Right lobe of liver (tissue), 6 donors: Measurements from ENCODE around the gene ISX. TPM values are rescaled to one million over a fixed set of nuclear protein-coding genes. Genes with fewer than 3 reads are reported as not detected.
"Not testable (repeated sequence)": the region's sequence is repeated elsewhere in the genome, so short reads cannot be mapped to it uniquely, and the experiment has no call there.

Experiments
- ATAC-seq, 4 donors: fragments of 200-7000 bp; cut with Tn5 transposase; one replicate each; pipeline ENCODE4 v1.9.1; 2020; ENCODE audit warnings: mild to moderate bottlenecking in 4 of 4, moderate library complexity in 4 of 4
- DNase-seq, 3 donors: peaks; one replicate each; pipeline ENCODE4 v3.0.0-alpha.2; 2020
- H3K27ac ChIP-seq, 3 donors: fragments of 200-600 bp; one replicate each; pipeline ENCODE4 v1.8.0; 2022
- H3K27me3 ChIP-seq, 2 donors: fragments of 200-600 bp; one replicate each; pipeline ENCODE4 v1.8.0; 2022
- H3K36me3 ChIP-seq, 4 donors: fragments of 200-600 bp; sonication (generic) in 1 of 4; one replicate each; pipeline versions ENCODE4 v1.5.1 to v1.8.0; 2017 to 2022; ENCODE audit warnings: control low read depth in 1 of 4
- H3K4me1 ChIP-seq, 4 donors: fragments of 200-600 bp; sonication (generic) in 1 of 4; one replicate each; pipeline versions ENCODE4 v1.5.1 to v1.8.0; 2017 to 2022; ENCODE audit warnings: control low read depth in 1 of 4
- H3K4me3 ChIP-seq, 3 donors: fragments of 200-600 bp; one replicate each; pipeline ENCODE4 v1.8.0; 2022
- H3K9me3 ChIP-seq, 4 donors: fragments of 200-600 bp; sonication (generic) in 1 of 4; one replicate each; pipeline versions ENCODE4 v1.5.1 to v1.8.0; 2017 to 2022; ENCODE audit warnings: control low read depth in 1 of 4
- CTCF ChIP-seq, 4 donors: fragments of 200-600 bp in 3 of 4; fragments of 450-650 bp in 1 of 4; IDR thresholded peaks; one replicate each; pipeline versions ENCODE4 v1.5.1 to v1.8.0; 2016 to 2022; ENCODE audit warnings: antibody characterized with exemption in 4 of 4, mild to moderate bottlenecking in 2 of 4
- POLR2A ChIP-seq: fragments of 450-650 bp; IDR thresholded peaks from one replicate; pipeline ENCODE4 v1.6.1; 2017; ENCODE audit warnings: antibody characterized with exemption, mild to moderate bottlenecking
- WGBS: methylation state at CpG from one replicate; pipeline ENCODE4 v1.1.6; 2018; ENCODE audit warnings: low coverage, low lambda C conversion rate; ENCODE audit not compliant: insufficient coverage; ENCODE audit errors: missing lambda C conversion rate; 5-methylcytosine and 5-hydroxymethylcytosine counted together
- intact Hi-C, 2 donors: fragments of 100-400 bp; cut with DNase I; formaldehyde crosslinking; loops; one replicate each; pipeline versions ENCODE4 v1.11.2 to v1.14.1; 2022
- total RNA-seq, 6 experiments: library from RNA; depleted of rRNA in 2 of 6; stranded (reverse); fragments of >200 nt in 2 of 6; fragmentation: NEBNext Ultra II Directional in 3 of 6; extraction: Animal tissue kit (Norgen Biotek cat#: 25700) in 3 of 6; gene quantifications; one replicate each; pipeline versions ENCODE4 v1.1.0 to v1.2.4, GENCODE V29; 2016 to 2023
- donor health status: DM: no; HTN: yes; CAD: no.
- donor health status: DM: no; HTN: no; CAD: no.
- donor health status: DM: no; HTN: no; CAD: no.
- donor health status: DM: no; HTN: yes; CAD: no.
- donor health status: DM: no; HTN: yes; CAD: no.

ISX gene
- total RNA-seq, 6 experiments from 2014 or later: not detected

- H3K27me3 ChIP-seq: no peaks in the 10 kb centered on the region
- H3K9me3 ChIP-seq: no peaks in the 10 kb centered on the region
- no peaks in the 10 kb centered on the region for H3K4me1 ChIP-seq
- TF ChIP-seq POLR2A: no peak
- no peak for TF ChIP-seq CTCF (IDR thresholded peaks at IDR 0.05)
- no peak overlapping the region for H3K27ac ChIP-seq
- H3K4me3 ChIP-seq: no peak overlapping the region
- DNase-seq (no peak), ATAC-seq (no peak)
- WGBS: 57% methylated on average over 1 of the region's 5 CpGs
- H3K36me3 ChIP-seq: no peaks in the 10 kb centered on the region
- intact Hi-C loops: loop anchor here in 1 of 2 donors (10.0 kb wide), 1 partner anchor 607 kb away; no protein-coding TSS in a partner anchor
Observed at GRCh38 chr22:35022291-35022690, 43.7 kb upstream of the ISX start.

- no peaks in the 10 kb centered on the region for H3K9me3 ChIP-seq
- TF ChIP-seq CTCF (IDR thresholded peaks at IDR 0.05): peak; percentile 68 to 94 (median 87)
- TF ChIP-seq POLR2A: no peak
- intact Hi-C loops: loop anchor here in 1 of 2 donors (10.0 kb wide), 1 partner anchor 609 kb away; no protein-coding TSS in a partner anchor
- no peak overlapping the region for H3K27ac ChIP-seq
- no peaks in the 10 kb centered on the region for H3K4me1 ChIP-seq
- no peaks in the 10 kb centered on the region for H3K27me3 ChIP-seq
- DNase-seq: peak; percentile 73 to 74 (median 74)
- 15% methylated on average over 23 of the region's 25 CpGs for WGBS
- no peaks in the 10 kb centered on the region for H3K36me3 ChIP-seq
- H3K4me3 ChIP-seq: no peak overlapping the region
- peak; percentile 65 to 84 (median 74) for ATAC-seq
Observed at GRCh38 chr22:35023692-35024363, 42.1 kb upstream of the ISX start.

- ATAC-seq (peak in 1 of 4 donors; percentile 24), DNase-seq (no peak)
- no peak for TF ChIP-seq POLR2A
- no peak for TF ChIP-seq CTCF (IDR thresholded peaks at IDR 0.05)
- H3K4me1 ChIP-seq: no peaks in the 10 kb centered on the region
- no peak overlapping the region for H3K4me3 ChIP-seq
- no peaks in the 10 kb centered on the region for H3K36me3 ChIP-seq
- no peaks in the 10 kb centered on the region for H3K9me3 ChIP-seq
- H3K27me3 ChIP-seq: no peaks in the 10 kb centered on the region
- no peak overlapping the region for H3K27ac ChIP-seq
- intact Hi-C loops: loop anchor here in 1 of 2 donors (10.0 kb wide), 1 partner anchor 610 kb away; no protein-coding TSS in a partner anchor
- 19% methylated on average over 9 of the region's 16 CpGs for WGBS
Observed at GRCh38 chr22:35024364-35024692, 41.6 kb upstream of the ISX start.

GRCh38 chr22:35030112-35030511 lies 35.8 kb upstream of the ISX start:
- H3K27me3 ChIP-seq, H3K27ac ChIP-seq, H3K36me3 ChIP-seq, intact Hi-C loops, ATAC-seq, H3K4me1 ChIP-seq, DNase-seq, H3K9me3 ChIP-seq, H3K4me3 ChIP-seq: not testable (repeated sequence)
- no CpG with 5 or more reads among the region's 5 CpGs for WGBS

GRCh38 chr22:35032571-35032970 lies 33.4 kb upstream of the ISX start:
- H3K4me3 ChIP-seq: no peak overlapping the region
- intact Hi-C loops: no loop called here
- ATAC-seq: no peak

More at GRCh38 chr22:35032571-35032970, 33.4 kb upstream of the ISX start:
- 26% methylated on average over 3 of the region's 3 CpGs for WGBS
- H3K9me3 ChIP-seq: no peaks in the 10 kb centered on the region
- TF ChIP-seq CTCF (IDR thresholded peaks at IDR 0.05) (no peak), POLR2A (no peak)
- no peaks in the 10 kb centered on the region for H3K36me3 ChIP-seq
- no peaks in the 10 kb centered on the region for H3K27me3 ChIP-seq
- no peak overlapping the region for H3K27ac ChIP-seq
- no peaks in the 10 kb centered on the region for H3K4me1 ChIP-seq
- DNase-seq: no peak
